Left ventricle myocardium superior (tissue), 1 donor: Measurements from ENCODE around the gene SIRT7. TPM values are rescaled to one million over a fixed set of nuclear protein-coding genes. Genes with fewer than 3 reads are reported as not detected.

Experiments used
- ATAC-seq: fragments of 200-7000 bp; cut with Tn5 transposase; one replicate; pipeline ENCODE4 v1.9.1; 2020; ENCODE audit warnings: mild to moderate bottlenecking, moderate library complexity
- DNase-seq: peaks from one replicate; pipeline ENCODE4 v3.0.0-alpha.2; 2020
- intact Hi-C: fragments of 100-400 bp; cut with micrococcal nuclease; formaldehyde crosslinking; loops from one replicate; pipeline ENCODE4 v1.11.0; 2022
- long read RNA-seq: library from polyadenylated mRNA; unstranded; transcript quantifications from one replicate; pipeline ENCODE4 v2.0.0, GENCODE V29; 2021
- total RNA-seq: library from RNA; stranded (reverse); fragmentation: NEBNext Ultra II Directional; extraction: Animal tissue kit (Norgen Biotek cat#: 25700); gene quantifications from one replicate; pipeline ENCODE4 v1.2.1, GENCODE V29; 2021
- donor health status: DM: no; HTN: yes; CAD: no; lungs with severe emphysema.

The SIRT7 gene, protein sequence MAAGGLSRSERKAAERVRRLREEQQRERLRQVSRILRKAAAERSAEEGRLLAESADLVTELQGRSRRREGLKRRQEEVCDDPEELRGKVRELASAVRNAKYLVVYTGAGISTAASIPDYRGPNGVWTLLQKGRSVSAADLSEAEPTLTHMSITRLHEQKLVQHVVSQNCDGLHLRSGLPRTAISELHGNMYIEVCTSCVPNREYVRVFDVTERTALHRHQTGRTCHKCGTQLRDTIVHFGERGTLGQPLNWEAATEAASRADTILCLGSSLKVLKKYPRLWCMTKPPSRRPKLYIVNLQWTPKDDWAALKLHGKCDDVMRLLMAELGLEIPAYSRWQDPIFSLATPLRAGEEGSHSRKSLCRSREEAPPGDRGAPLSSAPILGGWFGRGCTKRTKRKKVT
- 6.3 TPM for total RNA-seq
- long read RNA-seq, transcript SIRT7-201 (10 exons, 1,743 nt) = major isoform, 9 of 16 reads
- long read RNA-seq, partial matches to known transcripts = 3 of 16 reads
- long read RNA-seq, other reads (novel, unspliced or antisense) = 4 of 16 reads

DNA sequence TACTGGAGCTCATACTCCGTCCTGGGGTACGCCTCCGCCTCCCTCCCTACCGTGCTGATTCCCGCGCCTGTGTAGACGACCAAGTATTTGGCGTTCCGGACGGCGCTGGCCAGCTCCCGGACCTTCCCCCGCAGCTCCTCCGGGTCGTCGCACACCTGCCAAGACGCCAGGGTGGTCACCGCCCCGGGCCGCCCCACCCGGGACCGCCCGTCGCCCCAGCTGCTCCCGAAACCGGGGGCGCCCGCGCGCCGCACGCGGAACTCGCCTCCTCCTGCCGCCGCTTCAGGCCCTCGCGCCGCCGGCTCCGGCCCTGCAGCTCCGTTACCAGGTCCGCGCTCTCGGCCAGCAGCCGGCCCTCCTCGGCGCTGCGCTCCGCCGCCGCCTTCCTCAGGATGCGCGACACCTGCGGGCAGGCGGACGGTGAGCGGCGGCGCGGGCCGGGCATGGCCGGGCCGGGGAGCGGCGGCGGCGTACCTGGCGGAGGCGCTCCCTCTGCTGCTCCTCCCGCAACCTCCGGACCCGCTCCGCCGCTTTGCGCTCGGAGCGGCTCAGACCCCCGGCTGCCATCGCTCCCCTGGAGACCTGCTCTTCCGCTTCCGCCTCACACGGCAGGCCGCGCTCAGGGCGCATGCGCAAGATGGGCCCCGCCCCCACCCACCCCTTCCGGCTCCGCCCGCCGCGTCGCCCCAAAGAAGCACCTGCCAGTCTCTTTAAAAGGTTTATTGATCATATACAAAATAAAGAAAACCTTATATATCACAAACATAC, at the start of gene SIRT7:
Gene SIRT7 (minus strand): TSS at position 612 of the 768 bp plus-strand sequence. CDS start 45 bp downstream, at position 567.
- ATAC-seq = peak; percentile 82
- intact Hi-C loops = no loop called here
- peak; percentile 85 for DNase-seq

DNA sequence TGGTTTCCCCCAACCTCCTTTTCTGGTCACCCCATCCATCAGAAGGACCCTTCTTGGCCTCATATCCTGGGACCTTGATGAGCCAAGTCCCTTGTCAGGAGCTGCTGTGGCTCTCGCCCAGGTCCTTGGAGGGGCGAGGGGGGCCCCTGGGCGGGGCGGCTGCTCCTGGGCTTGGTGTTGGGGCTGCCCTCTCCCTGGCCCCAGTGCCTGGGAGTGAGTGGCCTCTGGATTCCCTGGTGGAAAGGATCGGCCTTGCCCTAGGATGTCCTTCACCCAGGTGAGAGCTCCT, 49.2 kb upstream of the SIRT7 start:
- peak; percentile 9 for ATAC-seq
- intact Hi-C loops = no loop called here
- no peak for DNase-seq

DNA sequence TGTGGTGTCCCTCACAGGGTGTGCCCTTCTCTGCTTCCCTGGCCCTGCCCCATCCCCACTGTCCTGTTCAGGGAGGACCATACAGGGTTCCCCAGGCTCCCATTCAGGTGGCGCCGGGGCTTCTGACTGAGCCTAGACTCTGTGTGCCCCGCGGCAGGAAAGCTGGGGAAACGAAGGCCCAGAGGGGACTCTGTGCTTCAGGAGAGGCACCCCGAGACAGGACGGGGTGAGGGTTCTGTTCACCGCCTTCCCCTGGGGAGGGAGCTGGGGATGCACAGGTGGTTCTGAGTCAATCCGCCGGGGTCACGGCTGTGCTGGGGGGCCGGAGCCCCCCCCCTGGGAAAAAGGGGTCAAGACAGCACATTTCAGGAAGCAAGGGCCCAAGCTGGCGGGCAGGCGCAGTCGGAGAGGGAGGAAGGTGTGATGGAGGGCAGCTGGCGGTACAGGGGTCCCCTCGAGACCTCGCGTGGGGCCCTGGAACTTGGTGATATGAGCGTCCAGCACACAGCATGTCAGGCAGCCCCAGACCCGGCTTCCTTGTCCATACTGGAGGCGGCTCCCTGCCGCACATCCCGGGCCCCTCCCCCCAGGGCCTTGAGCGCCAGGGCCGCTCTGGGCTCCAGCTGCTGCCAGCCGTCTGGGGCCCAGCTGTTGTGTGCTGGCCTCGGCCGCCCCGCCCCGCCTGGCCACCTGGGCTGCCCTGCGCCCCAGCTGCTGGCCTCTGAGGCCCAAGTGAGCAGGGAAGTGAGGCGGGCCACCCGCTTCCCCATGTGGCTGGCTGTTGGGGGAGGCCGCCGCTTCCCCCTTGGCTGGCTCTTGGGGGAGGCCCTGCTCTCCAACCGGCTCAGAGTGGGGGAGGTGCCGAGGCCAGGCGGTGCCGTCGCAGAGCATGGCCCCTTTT, 48.6 kb upstream of the SIRT7 start:
- DNase-seq (peak; percentile 88), ATAC-seq (peak; percentile 83)
- intact Hi-C loops = no loop called here

DNA sequence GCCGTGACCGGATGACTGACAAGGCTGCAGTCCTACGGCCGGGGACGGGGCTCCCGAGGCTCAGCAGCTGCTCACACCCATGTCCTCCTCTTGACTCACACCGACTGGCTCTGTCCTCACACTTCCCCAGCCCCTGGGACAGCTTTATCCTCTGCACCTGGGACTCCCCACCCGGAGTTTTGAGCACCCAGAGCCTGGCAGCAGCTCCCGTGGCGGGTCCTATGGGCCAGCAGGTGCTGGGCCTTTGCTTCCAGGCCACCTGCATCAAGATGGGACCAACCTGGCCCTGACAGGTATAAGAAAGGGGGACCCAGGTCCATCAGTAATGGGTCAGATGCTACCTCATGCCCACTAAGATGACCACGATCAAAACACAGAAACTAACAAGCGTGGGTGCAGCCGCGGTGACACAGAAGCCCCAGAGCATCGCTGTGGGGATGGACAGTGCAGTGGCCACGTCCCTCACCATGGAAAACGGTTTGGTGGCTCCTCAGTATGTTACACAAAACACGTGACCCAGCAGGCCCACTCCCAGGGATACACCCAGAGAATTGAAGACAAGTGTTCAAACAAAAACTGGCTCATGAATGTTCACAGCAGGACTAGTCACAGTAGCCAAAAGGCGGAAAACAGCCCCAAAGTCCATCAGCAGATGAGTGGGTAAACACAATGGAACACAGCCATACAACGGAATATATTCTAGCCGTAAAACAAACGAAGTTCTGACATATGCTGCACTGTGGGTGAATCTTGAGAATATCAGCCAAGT, 46.3 kb upstream of the SIRT7 start:
- DNase-seq (no peak), ATAC-seq (no peak)
- intact Hi-C loops = no loop called here

DNA sequence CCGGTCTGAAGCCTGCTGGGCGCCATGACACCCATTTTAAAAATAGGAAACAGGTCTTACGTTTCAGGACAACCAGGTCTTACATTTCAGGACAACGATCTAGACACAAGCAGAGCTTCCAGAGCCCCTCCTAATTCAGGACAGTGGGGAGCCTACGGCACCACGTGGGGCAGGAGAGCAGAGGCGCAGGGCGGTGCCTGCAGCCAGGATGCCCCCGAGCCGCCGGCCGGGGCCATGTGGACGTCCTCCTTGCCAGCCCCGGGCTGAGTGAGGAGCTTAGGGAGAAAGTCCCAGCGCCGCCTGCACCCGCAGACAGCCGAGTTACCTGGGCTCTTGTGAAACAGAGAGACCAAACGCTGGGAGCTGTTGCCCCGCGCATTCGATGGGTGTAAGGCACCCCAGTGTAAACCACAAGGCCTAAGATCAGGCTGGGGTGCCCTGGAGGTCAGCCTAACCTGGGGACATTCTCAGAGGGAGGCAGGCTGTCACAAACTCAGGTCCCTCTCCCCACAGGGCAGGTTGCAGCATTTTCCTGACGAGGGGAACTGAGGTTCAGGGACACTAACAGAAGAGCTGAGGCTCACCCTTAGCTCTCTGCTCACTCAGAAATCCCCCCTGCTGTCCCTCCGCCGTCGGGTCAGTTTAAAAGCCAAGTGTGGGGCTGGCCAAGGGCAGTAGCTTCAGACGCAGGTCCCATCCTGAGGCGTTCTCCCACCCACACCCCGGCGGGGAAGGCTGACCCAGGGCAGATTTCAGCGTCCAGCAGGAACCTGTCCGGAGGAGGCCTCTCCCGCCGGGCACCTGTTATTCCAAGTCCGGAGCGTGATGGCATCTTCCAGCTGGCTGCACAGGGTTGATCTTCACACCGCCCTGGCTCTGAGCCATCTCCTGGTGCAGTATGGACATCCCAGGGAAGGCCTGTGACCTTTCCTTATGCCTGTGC, 44.8 kb upstream of the SIRT7 start:
- no peak for DNase-seq
- no peak for ATAC-seq
- intact Hi-C loops = no loop called here

DNA sequence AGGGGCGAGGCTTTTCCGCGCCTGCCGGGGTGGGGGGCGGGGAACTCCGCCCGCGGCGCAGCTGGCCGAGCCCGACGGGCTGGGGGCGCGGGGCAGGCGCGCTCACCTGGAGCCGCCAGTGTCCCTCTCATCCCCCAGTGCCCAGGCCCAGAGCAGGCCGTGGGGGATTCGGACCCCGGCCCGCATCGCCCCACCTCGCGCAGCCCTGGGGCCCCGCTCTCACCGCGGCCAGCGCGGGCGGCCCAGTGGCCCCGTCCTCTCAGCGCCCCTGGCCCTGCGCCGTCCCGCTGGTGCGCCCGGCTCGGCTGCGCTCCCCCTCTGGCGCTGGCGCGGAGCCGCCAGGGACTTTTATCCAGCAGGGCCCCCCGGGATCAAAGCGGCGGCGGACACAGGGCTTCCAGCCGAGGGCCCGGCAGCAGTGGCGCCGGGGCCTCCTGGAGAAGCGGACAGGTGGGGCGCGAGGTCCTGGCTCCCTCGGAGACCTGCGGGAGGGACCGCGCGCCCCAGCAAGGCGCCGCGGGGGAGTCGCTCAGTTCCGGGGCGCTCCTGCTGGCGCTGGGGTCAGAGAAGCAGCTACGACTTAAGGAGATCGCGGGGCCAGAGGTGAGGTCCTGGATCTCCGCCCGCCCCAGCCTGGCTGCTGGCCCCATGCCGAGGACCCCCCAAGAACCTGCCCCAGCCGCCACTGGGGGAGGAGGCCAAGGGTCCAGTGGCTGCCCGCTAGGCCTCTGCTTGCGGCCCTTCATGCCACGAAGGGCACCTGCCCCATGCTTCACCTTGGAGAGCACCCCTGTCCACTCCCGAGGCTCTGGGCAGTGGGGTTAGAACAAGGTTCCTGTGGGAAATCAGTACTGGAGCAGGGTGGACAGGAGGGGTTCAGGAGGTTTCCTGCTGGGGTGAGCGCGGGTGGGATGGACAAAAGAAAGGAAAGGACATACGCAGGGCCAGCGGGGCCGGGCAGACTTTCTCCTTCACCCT, 43.8 kb upstream of the SIRT7 start:
- no peak for ATAC-seq
- intact Hi-C loops = no loop called here
- DNase-seq = no peak

DNA sequence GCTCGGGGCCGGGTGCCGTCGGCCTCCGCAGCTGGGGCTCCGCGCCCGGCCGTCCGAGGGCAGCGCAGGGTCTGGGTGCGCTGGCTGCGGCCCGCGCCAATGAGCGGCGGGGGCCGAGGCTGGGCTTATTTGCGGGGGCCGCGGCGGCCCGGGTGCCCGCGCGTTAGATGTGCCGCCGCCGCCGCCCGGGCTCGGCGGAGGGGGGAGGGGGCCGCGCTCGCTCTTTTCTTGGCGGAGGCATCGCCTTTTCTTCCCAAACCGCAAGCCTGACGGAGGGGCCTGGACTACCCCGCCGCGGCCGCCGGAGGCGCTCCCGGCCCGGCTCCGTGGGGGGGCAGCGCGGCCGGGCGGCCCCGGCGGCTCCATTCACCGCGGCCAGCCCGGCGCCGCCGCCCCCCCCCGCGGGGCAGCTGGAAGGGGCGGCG, 43.1 kb upstream of the SIRT7 start, which contains the start of gene NOTUM:
Gene NOTUM (minus strand): TSS at position 101 of the 425 bp plus-strand sequence. CDS start 278 bp downstream, outside the sequence.
- ATAC-seq (no peak), DNase-seq (no peak)
- intact Hi-C loops = no loop called here

DNA sequence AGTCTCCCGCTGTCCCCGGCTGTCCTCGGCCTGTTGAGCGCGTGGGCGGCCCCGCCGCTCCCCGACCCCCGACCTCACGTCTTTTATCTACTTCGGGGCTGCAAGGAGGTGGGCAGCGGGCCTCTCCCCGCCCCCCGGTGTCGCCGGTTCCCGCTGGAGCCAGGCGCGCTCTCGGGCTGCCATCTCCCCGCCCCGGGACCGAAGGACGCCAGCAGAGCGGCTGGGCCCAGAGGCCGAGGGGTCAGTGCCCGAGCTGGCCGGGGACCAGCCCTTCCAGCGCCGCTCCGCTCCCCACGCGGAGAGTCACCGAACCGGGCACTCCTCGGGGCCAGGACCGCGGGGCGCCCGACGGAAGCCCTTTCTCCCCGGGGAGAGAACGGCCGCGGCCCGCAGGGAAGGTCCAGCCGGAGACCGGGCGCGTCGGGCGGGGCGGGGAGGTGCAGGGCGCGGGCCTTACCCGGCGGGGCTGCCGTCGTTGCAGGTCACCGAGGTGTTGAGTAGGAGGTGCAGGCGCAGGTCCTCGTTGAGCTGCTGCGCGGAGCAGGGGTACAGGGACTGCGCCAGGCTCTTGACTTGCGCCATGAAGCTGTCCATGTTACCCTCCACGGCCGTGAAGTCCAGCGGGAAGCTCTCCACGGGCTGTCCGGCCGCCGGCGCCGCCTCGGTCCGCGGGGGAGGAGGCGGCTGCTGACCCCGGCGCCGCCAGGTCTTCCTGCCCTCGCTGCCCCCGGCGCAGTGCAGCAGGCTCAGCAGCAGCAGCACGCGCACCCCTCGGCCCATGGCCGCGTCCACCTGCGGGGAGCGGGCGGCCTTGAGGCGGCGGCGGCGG, 42.4 kb upstream of the SIRT7 start:
- ATAC-seq (no peak), DNase-seq (no peak)
- intact Hi-C loops = no loop called here

DNA sequence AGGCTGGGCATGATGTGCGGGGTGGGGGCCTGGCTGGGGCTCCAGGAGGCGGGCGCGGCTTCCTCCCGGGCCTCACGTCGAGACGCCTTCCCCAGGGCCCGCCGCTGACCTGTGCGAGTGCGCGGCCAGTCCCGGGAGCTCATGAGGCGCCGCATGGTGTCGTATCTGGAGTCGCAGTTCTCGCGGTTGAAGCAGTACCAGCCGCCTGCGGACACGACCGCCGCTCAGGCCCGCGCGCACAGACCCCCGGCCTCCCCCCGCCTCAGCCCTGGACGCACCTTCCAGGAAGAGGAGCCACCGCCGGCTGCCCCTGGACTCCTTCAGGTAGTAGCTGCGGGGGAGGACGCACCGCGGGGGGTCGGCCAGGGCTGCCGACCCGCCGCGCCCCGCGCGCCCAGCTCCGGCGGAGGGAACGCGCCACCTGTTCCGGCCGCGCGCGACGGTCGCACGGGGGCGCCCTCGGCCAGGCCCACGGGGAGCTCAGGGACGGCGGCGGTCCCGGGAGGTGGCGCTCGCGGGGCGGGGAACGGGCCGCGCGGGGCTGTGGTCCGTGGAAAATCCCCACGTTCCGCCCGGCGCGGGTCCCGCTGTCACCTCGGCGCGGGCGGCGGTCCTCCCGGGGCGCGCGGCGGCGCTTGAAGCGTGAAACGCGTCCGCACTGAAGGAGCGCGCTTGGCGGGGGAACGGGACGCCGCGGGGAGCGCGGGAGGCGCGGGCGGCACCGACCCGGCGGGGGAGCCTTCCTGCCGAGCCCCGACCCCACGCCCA, 41.6 kb upstream of the SIRT7 start:
- intact Hi-C loops = loop anchor here (10.0 kb wide), 1 partner anchor 65 kb away; the partner anchor contains the start of genes CENPX and LRRC45
- peak; percentile 89 for DNase-seq

DNA sequence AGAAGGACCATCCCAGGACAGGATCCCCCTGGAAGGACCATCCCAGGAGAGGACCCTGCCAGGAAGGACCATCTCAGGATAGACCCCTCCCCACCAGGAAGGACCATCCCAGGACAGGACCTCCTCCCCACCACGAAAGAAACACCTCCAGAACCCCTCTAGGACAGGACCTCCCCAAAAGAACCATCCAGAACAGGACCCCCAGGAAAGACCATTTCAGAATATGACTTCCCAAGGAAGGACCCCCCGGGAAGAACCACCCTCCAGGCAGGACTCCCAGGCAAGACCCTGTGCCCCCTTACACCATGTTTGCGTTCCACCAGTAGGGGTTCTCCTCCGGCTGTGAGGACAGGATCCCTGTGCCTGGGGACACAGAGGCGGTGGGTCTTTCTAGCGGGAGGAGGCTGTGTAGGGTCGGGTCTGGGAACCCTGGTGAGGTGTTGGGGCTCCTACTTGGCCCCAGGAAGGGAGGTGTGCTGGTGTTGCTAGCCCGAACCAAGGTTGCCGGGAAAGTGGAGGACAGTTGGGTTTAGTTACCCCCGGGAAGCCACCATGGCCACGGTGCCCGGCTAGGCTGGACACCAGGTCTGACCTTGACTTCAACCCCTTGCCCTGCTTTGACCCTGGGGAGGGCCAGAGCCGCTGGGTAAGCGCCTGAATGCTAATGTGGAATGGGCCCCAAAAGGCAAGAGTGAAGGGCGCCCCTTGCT, 40.8 kb upstream of the SIRT7 start:
- ATAC-seq = no peak
- no peak for DNase-seq
- intact Hi-C loops = loop anchor here (10.0 kb wide), 1 partner anchor 66 kb away; the partner anchor contains the start of genes CENPX and LRRC45

More for the DNA sequence above, 41.6 kb upstream of the SIRT7 start:
- peak; percentile 90 for ATAC-seq

DNA sequence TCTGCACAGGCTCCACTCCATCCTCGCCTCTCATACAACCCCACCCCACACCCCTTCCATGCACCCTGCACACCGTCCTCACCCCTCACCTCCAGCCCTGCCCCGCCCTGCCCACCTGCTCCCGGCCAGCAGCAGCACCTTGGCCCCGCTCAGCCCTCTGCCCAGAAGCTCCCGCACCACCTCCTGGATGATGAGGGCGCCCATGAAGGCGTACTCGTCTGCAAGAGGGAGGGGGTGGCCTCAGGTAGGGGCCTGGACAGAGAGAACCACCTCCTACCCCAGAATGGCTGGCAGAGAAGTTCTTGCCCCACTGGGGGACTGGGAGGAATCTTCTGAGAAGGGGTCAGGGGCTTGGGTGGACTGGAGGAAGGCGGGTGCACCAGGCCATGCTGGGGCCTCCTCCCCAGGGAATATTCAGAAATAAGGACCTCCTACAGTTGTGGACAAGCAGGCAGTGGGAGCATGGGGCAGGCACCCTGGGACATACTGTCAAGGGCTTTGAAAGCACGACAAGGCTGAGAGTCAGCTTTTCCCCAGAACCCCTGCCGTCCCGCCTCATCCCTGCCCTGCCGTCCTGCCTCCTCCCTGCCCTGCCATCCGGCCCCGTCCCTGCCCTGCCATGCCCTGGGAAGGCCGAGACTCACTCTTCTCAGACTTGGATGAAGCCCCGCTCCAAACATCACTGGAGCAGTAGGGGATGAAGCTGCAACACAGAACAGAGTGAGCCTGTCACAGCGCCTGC, 39.9 kb upstream of the SIRT7 start:
- DNase-seq (no peak), ATAC-seq (no peak)
- intact Hi-C loops = loop anchor here (10.0 kb wide), 1 partner anchor 67 kb away; the partner anchor contains the start of genes CENPX and LRRC45

DNA sequence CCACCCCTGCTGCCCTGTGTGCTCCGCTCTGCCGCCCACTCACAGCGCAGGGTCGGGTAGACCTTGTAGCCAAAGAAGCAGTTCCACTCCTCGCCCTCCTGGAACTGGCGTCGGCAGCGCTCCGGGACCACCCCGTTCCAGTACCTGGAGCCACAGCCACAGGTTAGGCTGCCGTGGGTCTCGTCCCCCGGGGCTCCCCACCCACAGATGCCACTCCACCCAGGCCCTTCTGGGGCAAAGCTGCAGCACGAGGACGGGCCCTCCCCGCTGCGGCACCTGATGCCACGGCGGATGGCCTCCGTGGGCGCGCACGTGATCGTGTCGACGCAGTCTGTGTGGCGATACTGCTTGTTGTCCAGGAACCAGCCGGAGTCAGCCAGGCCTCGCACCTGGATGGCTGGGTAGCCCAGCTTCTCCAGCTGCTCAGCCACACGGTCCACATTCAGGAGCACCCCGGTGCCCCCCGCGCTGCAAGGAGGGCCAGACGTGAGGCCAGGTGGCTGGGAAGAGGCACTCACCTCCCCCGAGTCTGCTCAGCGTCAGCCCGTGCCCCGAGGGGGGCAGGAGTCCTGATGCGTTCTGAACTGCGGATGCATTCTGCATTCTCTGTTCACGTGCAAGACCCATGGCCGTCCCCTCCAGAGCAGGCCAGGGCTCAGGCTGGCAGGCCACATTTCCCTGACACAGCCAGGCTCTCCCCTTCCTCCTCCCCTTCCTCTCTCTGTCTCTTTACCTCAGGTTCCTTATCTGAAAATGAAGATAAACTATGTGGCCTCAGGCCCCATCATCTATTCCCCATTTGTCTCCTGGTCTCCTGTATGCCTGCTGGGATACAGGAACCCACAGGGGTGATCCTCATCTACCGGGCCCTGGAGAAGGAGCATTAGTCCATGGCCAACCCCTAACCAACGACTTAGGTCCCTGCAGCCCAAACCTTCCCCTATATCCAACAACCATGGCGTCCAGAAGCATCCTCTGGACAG, 38.9 kb upstream of the SIRT7 start:
- ATAC-seq = no peak
- intact Hi-C loops = loop anchor here (10.0 kb wide), 1 partner anchor 68 kb away; the partner anchor contains the start of genes CENPX and LRRC45
- no peak for DNase-seq
